Calu3 (cell line): ENCODE measurements around the gene ARL2. TPM values are rescaled to one million over a fixed set of nuclear protein-coding genes. Genes with fewer than 3 reads are reported as not detected.

Experiments used
- Bru-seq: library from RNA; stranded (reverse); fragments of 400-500 nt; gene quantifications from one replicate; lab custom pipeline; 2021; lab: Mats Ljungman, UMichigan
- BruChase-seq, 2 experiments: library from RNA; stranded (reverse); fragments of 400-500 nt; gene quantifications; one replicate each; lab custom pipeline; 2021; lab: Mats Ljungman, UMichigan
- BruUV-seq: library from RNA; stranded (reverse); fragments of 400-500 nt; replicated peaks from 2 replicates; lab custom pipeline; 2021; lab: Mats Ljungman, UMichigan
- CTCF ChIA-PET: fragments of 300-600 bp; sonication (Branson Sonifier 250); formaldehyde crosslinking; loops from one replicate; lab custom pipeline; 2022; ENCODE audit warnings: antibody characterized with exemption; lab: Charles Lee
- DNase-seq: peaks from one replicate; pipeline ENCODE4 v3.0.0; 2022
- H3K27ac Mint-ChIP-seq: one replicate; pipeline ENCODE4 v1.8.0; 2022; ENCODE audit warnings: mixed read lengths; ENCODE audit not compliant: unreplicated experiment
- H3K27me3 Mint-ChIP-seq: one replicate; pipeline ENCODE4 v1.8.0; 2022; ENCODE audit warnings: mixed read lengths; ENCODE audit not compliant: unreplicated experiment
- H3K36me3 Mint-ChIP-seq: one replicate; pipeline ENCODE4 v1.8.0; 2022; ENCODE audit warnings: mild to moderate bottlenecking, moderate library complexity, mixed read lengths; ENCODE audit not compliant: insufficient read depth, unreplicated experiment
- H3K4me1 Mint-ChIP-seq: one replicate; pipeline ENCODE4 v1.8.0; 2022; ENCODE audit warnings: mild to moderate bottlenecking, low read depth, mixed read lengths; ENCODE audit not compliant: unreplicated experiment
- H3K4me3 Mint-ChIP-seq: one replicate; pipeline ENCODE4 v1.8.0; 2022; ENCODE audit warnings: mild to moderate bottlenecking, low read depth, moderate library complexity, mixed read lengths; ENCODE audit not compliant: unreplicated experiment
- H3K9me3 Mint-ChIP-seq: one replicate; pipeline ENCODE4 v1.8.0; 2022; ENCODE audit warnings: low read depth, mixed read lengths; ENCODE audit not compliant: unreplicated experiment
- CTCF ChIP-seq: fragments of 200-600 bp; IDR thresholded peaks from one replicate; pipeline ENCODE4 v1.8.0; 2022; ENCODE audit warnings: antibody characterized with exemption; ENCODE audit not compliant: unreplicated experiment
- intact Hi-C: fragments of 100-400 bp; cut with micrococcal nuclease; formaldehyde crosslinking; loops from one replicate; pipeline ENCODE4 v1.10.0; 2022; ENCODE audit not compliant: unreplicated experiment
- long read RNA-seq: library from polyadenylated mRNA; stranded (forward); transcript quantifications from one replicate; pipeline ENCODE4 v2.0.0, GENCODE V29; 2022
- total RNA-seq: library from RNA; stranded (reverse); gene quantifications from 2 replicates; pipeline ENCODE4 v1.2.3, GENCODE V29; 2022

ARL2 gene
- total RNA-seq (62.6 and 63.7 TPM in 2 replicates), Bru-seq, nascent RNA (percentile 56 among the genes with signal in this experiment), BruChase-seq, experiment 1, labeled RNA remaining after a 6-hour chase (percentile 88 among the genes with signal in this experiment), BruChase-seq, experiment 2, labeled RNA remaining after a 2-hour chase (percentile 73 among the genes with signal in this experiment)
- long read RNA-seq, transcript ARL2-201 (5 exons, 979 nt), result major isoform, 179 of 207 reads
- long read RNA-seq, transcript ARL2-202 (3 exons, 1,228 nt), result minor isoform, 6 of 207 reads
- long read RNA-seq, transcript ARL2-203 (1 exons, 601 nt), result minor isoform, 15 of 207 reads
- long read RNA-seq, partial matches to known transcripts, result 0 of 207 reads
- long read RNA-seq, other reads (novel, unspliced or antisense), result 2 of 207 reads

GRCh38 chr11:65013888-65014725 is at the start of gene ARL2:
TSS of gene ARL2 (plus strand) at chr11:65014160. CDS start at chr11:65014208, 48 bp downstream.
- no peaks in the 10 kb centered on the region for H3K9me3 Mint-ChIP-seq
- CTCF ChIA-PET, result interaction anchor here (0.6 to 2.4 kb wide), 10 partner anchors 15 to 210 kb away, joined by 4 to 10 read pairs (median 4); partner anchors contain the start of genes ATG2A, BATF2 and CDC42BPG
- H3K4me3 Mint-ChIP-seq, result peak within 1 kb of the TSS; percentile 81
- H3K4me1 Mint-ChIP-seq, result peaks cover 25% of the 10 kb centered on the region
- peaks cover 37% of the 10 kb centered on the region for H3K36me3 Mint-ChIP-seq
- peak; percentile 92 for DNase-seq
- intact Hi-C loops, result loop anchor here (5.0 kb wide), 1 partner anchor 167 kb away; no protein-coding TSS in a partner anchor
- peak; percentile 86 for TF ChIP-seq CTCF
- no peaks in the 10 kb centered on the region for H3K27me3 Mint-ChIP-seq
- BruUV-seq, result TSS peak; percentile 91
- peak within 1 kb of the TSS; percentile 91 for H3K27ac Mint-ChIP-seq

GRCh38 chr11:64967375-64967774 is 46.6 kb upstream of the ARL2 start:
- Mint-ChIP-seq H3K27ac (no peak overlapping the region), H3K9me3 (no peaks in the 10 kb centered on the region), H3K4me1 (peaks cover 15% of the 10 kb centered on the region), H3K27me3 (no peaks in the 10 kb centered on the region), H3K4me3 (no peak overlapping the region), H3K36me3 (peaks cover 15% of the 10 kb centered on the region)
- intact Hi-C loops, result no loop called here
- no TSS peak for BruUV-seq
- DNase-seq, result no peak
- TF ChIP-seq CTCF, result no peak
- CTCF ChIA-PET, result no interaction called here

GRCh38 chr11:64969209-64969608 is 44.8 kb upstream of the ARL2 start:
- TF ChIP-seq CTCF, result no peak
- CTCF ChIA-PET, result interaction anchor here (0.7 kb wide), 1 partner anchor 46 kb away, joined by 6 read pairs; no protein-coding TSS in a partner anchor
- Mint-ChIP-seq H3K27ac (peak overlapping the region; percentile 97), H3K4me3 (no peak overlapping the region), H3K27me3 (no peaks in the 10 kb centered on the region), H3K4me1 (peaks cover 15% of the 10 kb centered on the region), H3K36me3 (peaks cover 15% of the 10 kb centered on the region), H3K9me3 (no peaks in the 10 kb centered on the region)
- DNase-seq, result no peak
- no TSS peak for BruUV-seq
- intact Hi-C loops, result no loop called here

GRCh38 chr11:64970731-64971151 is 43.2 kb upstream of the ARL2 start:
- Mint-ChIP-seq H3K4me1 (peaks cover 15% of the 10 kb centered on the region), H3K4me3 (peak overlapping the region; percentile 3), H3K36me3 (peaks cover 15% of the 10 kb centered on the region), H3K9me3 (no peaks in the 10 kb centered on the region), H3K27ac (peak overlapping the region; percentile 68), H3K27me3 (no peaks in the 10 kb centered on the region)
- no TSS peak for BruUV-seq
- intact Hi-C loops, result no loop called here
- CTCF ChIA-PET, result interaction anchor here (0.7 to 1.9 kb wide), 3 partner anchors 12 to 124 kb away, joined by 3 to 4 read pairs (median 3); partner anchors contain the start of gene BATF2
- no peak for TF ChIP-seq CTCF
- DNase-seq, result peak; percentile 68
